GM10266 (cell line): ENCODE results near the gene GABRG2.

ENCODE experiments used
- DNase-seq: peaks from one replicate; pipeline ENCODE4 v3.0.0; 2012; ENCODE audit errors: extremely low spot score
- CTCF ChIP-seq: IDR thresholded peaks from 2 replicates; pipeline ENCODE4 v1.5.1; 2012; ENCODE audit warnings: mild to moderate bottlenecking, low read depth; ENCODE audit not compliant: control insufficient read depth, insufficient read depth; ENCODE audit errors: missing control alignments

GABRG2 gene

GRCh38 chr5:162119801-162120200 is 52.2 kb downstream of the GABRG2 start:
- DNase-seq: no peak

GRCh38 chr5:162128117-162128516 is 60.5 kb downstream of the GABRG2 start:
- TF ChIP-seq CTCF: no peak
- DNase-seq: no peak

More at GRCh38 chr5:162119801-162120200, 52.2 kb downstream of the GABRG2 start:
- no peak for TF ChIP-seq CTCF

GRCh38 chr5:162132348-162132747 is 64.8 kb downstream of the GABRG2 start:
- DNase-seq: no peak
- no peak for TF ChIP-seq CTCF

- DNase-seq: no peak
- no peak for TF ChIP-seq CTCF
Observed at GRCh38 chr5:162139190-162139589, 71.6 kb downstream of the GABRG2 start.

GRCh38 chr5:162154242-162154641 is 86.7 kb downstream of the GABRG2 start:
- no peak for TF ChIP-seq CTCF
- no peak for DNase-seq

GRCh38 chr5:162160401-162160800 is 92.8 kb downstream of the GABRG2 start:
- DNase-seq: no peak
- no peak for TF ChIP-seq CTCF

GRCh38 chr5:162163663-162164062 is 96.1 kb downstream of the GABRG2 start:
- no peak for DNase-seq
- TF ChIP-seq CTCF: no peak
